GM18498 (cell line): ENCODE data around the gene ACTR1A.
"Not testable (repeated sequence)": the region's sequence is repeated elsewhere in the genome, so short reads cannot be mapped to it uniquely, and the experiment has no call there.

ENCODE experiments used
- ATAC-seq: cut with Tn5 transposase; IDR thresholded peaks from one replicate; pipeline ENCODE4 v1.9.1; 2021; ENCODE audit warnings: mild to moderate bottlenecking, moderate library complexity; ENCODE audit not compliant: unreplicated experiment

ACTR1A gene

DNA sequence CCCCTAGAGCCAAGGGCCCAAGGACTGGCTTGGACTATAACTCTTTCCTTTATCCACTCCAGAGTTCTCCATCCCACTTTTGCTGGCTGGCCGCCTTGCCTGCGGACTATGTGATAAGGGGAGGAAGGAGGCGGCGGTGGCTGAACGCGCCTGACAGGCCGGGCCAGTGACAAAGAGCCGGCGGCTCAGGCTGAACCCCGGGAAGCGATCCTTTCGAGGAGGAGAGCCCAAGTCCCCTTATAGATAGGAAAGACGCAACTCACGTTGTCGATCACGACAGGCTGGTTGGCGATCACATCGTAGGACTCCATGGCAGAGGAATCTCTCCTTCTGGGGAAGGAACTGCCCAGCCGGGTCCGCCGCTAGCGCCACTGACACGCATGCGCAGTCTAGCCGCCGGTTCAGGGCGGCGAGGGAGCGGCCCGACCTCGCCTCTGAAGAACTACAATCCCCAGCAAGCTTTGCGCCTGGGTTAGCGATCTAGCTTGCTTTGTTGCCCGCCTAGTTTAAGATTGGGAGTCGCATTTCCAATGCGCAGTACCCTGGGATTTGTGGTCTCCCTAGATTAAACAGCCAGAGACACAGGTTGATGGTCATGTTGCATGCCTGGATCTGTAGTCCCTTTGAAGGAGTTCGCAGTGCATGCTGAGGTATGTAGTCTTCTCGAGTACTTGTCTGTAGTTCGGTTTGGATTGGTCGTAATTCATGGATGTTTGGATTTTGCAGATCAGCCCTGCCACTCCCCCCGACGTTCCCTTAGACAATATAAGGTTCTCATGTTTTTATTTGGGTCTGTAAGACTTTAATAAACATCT, at the start of gene ACTR1A:
TSS of gene ACTR1A (minus strand) at position 376 of the 815 bp plus-strand sequence. CDS start at position 311, 65 bp downstream.
- ATAC-seq: peak; percentile 52

DNA sequence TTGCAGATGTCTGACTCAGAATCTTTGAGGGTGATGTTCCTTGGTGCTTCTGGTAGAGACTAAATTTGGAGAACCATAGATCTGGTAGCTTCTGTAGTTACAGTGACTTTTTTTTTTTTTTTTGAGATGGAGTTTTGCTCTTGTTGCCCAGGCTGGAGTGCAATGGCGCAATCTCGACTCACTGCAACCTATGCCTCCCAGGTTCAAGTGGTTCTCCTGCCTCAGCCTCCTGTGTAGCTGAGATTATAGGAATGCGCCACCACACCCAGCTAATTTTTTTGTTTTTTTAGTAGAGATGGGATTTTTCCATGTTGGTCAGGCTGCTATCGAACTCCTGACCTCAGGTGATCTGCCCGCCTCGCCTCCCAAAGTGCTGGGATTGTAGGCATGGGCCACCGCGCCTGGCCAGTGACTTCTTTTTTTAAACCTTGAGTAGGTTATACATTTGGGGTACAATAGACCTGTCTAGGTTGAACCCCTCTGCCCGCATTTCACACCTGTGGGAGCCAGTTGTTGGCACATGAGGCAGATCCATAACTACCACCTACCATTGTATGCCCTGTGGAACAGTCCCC, 48.2 kb upstream of the ACTR1A start:
- no peak for ATAC-seq

DNA sequence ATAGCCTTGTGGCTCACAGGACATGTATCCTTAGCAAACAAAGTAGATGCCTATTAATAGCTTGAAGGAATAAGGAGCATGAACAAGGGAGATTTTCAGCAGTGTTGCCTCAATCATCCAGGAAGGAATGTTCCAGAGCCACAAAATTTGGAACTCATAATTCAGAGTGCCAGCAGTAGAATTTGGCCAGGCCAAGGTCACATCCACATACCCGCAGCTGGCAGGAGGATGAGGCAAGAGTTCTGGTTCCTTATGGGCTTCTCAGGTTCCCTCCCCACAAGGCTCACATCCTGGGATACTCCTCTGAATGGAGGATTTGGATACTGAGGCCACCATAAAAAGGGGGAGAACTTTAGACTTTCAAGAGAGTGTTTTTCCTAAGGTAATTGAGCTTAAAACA, 47.0 kb upstream of the ACTR1A start:
- no peak for ATAC-seq

DNA sequence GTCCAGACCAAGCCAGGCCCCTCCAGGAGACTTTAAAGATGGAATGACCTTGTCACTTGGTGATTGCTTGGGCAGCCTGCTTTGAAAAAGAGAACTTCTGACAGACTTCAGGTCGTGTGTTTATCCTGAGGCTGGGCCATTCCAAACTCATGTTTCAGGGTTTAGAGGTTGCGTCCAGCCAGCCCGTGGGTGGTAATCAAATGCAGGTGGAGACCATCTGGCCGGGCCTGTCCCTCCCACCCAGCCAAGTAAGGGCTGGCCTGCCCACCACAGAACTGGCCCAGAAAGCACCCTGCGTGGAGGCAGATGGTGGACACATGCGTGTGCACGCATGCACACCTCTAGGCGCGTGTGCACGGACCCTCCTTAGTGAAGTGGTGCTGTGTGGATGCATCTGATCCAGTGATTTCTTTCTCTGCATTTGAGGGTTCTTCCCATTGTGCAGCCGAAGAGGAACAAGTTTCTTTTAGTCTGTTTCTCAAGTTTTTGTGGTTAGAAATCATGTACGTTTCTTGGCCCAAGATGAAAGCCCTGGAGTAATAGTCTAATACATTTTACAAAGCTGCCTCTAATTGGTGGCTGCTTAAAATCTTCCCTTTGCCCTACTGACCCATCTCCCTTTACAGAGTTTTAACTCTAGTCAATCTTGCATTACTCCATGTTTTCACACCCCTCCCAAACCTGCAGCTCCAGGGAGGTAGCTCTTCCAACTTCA, 44.3 kb upstream of the ACTR1A start:
- no peak for ATAC-seq

DNA sequence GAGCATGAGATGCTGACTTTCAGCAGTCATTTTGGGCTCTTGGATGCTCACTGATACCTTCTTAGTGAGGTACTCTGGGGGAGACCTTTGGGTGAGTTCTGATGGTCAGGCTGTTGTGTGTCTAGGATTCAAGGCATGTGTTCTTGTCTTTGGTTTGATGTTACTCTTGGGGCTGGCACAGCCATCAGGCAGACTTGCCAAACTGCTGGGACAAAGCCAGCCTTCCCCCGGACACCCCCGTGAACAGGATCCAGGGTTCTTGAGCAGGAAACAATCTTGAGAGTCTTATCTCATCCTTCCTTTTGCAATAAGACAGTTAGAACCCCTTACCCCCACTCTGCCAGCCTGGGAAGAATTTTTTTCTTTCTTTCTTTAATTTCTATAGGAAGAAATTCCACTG, 43.5 kb upstream of the ACTR1A start:
- no peak for ATAC-seq

DNA sequence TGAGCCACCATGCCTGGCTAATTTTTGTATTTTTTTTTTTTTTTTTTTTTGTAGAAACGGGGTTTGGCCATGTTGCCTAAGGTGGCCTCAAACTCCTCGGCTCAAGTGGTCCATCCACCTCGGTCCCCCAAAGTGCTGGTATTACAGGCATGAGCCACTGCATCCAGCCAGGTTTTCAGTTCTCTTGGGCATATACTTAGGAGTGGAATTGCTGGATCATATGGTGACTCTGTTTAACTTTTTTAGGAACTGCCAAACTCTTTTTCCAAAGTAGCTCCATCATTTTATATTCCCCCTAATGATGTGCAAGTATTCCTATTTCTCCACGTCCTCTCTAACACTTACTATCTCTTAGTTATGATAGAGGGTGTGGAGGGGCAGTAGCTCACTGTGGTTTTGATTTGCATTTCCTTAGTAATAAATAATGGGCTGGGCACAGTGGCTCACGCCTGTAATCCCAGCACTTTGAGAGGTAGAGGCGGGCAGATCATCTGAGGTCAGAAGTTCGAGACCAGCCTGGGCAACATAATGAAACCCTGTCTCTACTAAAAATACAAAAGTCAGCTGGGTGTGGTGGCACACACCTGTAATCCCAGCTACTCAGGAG, 42.9 kb upstream of the ACTR1A start:
- ATAC-seq: no peak

DNA sequence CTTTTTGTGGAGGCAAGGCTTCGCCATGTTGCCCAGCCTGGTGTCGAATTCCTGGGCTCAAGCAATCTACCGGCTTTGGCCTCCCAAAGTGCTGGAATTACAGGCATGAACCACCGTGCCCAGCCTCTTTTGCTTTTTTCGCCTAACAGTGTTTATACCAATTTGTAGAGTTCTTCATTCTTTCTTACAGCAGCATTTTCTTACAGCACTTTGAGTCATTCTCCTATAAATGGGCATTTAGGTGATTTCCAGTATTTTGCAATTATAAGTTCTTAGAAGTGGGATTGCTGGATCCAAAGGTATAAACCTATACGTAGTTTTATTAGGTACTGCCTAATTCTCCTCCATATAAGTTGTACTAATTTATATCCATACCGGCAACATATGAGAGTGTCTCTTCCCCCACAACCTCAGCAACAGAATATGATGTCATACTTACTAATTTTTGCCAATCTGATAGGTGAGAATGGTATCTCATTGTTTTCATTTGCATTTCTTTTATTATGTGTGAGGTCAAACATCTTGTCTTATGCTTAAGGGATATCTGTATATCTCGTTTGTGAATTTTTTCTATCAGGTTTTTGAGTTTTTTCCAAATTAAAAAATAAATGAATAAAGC, 40.4 kb upstream of the ACTR1A start:
- ATAC-seq: no peak

DNA sequence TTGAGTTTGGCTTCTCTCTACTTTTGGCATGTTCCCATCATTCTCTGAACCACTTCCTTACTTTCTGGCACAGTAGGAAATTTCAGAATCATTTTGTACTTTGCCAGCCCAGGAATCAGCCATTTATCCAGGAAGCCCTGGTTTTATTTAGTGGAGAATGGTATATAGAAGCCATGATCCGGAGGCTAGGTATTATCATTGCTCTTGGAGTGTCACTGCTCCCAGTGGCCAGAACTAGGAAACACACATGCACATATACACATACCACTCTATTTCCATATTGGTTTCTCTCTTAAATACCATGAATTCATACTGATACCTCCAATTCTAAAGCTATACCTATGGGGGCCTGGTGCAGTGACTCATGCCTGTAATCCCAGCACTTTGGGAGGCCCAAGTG, 37.5 kb upstream of the ACTR1A start:
- peak; percentile 66 for ATAC-seq

DNA sequence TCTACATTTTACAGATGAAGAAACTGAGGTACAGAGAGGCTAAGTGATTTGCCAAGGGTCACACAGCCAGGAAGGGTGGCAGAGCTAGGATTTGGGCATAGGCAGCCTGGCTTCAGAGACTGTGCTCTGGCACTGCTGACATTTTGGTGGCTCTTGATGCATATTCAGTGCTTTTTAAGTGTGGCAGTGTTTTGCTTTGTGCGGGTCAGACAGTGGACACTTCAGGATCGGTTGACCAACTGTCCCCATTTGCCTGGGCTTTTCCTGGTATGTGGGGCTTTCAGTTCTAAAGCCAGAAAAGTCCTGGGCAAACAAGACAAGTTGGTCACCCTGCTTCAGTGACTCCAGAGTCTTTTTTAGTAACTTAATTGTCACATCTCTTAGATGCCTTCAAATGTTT, 36.3 kb upstream of the ACTR1A start:
- ATAC-seq: no peak

DNA sequence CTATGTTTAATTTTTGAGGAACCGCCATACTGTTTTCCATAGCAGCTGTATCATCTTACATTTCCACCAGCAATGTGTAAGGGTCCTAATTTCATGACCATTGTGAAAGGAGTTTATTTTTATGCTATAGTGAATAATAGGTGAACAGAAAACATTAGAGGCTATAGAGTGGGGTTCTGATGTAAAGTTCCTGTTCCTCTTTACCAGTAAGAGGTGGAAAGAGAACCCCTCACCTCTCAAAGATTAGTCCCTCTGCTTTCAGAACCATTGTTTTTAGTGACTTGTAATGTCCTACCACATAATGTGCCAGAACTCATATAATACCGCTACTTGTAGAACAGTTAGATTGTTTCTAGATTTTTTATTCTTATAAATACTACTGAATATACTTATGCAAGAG, 35.4 kb upstream of the ACTR1A start:
- ATAC-seq: no peak

DNA sequence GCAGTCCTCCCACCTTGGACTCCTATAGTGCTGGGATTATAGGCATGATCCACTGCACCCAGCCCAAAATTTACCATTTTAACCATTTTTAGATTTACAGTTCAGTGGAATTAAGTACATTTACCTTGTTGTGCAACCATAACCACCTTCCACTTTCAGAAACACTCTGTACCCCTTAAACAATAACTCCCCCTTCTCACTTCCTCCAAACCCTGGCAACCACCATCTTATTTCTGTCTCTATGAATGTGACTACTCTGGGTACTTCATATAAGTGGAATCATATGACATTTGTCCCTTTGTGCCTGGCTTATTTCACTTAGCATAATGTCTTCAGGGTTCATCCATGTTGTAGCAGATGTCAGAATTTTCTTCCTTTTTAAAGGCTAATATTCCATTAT, 34.9 kb upstream of the ACTR1A start:
- ATAC-seq: no peak

DNA sequence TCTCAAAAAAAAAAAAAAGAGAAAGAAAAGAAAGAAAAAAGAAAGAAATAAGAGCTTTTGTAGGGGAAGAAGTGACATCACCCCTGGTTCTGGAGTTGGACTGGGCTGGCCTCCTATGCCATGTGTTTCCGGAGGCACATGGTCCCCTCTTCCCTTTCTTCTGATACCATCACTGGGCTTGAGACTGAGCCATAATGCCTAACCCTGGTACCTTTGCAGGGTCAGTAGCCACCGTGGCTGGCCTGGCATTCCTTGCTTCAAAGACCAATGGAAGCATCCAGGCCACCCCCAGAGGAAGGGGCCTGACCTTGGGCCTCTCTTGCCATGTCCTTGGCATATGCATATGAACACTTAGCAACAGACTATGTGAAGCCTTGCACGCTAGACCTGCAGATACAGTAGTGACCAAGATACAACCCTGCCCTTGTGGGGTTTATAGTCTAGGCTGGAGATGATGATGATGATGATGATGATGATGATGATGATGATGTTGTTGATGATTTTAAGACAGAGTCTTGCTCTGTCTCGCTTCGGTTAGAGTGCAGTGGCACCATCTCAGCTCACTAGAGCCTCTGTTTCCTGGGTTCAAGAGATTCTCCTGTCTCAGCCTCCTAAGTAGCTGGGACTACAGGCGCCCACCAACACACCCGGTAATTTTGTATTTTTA, 33.1 kb upstream of the ACTR1A start:
- no peak for ATAC-seq

DNA sequence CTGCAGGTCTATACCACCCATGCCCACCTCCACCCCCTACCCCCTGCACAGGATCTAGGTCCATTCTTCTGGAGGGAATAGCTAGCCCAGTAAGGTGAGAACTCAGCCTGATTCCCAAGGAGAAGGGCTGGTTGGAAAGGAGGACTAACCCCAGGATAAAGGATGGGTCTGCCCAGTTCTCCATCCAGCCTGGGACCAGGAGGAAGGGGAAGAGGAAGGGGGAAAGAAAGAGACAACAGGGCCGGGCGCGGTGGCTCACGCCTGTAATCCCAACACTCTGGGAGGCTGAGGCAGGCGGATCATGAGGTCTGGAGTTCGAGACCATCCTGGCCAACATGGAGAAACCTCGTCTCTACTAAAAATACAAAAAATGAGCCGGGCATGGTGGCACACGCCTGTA, 32.5 kb upstream of the ACTR1A start:
- not testable (repeated sequence) for ATAC-seq

DNA sequence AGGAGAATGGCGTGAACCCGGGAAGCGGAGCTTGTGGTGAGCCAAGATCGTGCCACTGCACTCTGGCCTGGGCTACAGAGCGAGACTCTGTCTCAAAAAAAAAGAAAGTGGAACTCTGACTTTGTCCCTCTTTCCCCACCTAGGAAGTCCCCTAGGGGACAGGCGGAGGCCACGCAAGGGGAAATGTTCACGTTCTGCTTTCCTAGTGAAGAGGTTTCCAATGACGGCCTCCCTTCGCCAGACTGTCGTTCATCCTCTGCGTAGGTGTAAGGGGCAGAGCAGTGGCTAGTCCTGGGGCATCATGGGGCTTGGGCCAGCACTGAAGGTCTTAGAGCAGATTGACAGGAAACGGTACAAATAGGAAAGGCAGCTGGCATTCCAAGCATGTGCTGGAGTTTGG, 31.8 kb upstream of the ACTR1A start:
- ATAC-seq: no peak

DNA sequence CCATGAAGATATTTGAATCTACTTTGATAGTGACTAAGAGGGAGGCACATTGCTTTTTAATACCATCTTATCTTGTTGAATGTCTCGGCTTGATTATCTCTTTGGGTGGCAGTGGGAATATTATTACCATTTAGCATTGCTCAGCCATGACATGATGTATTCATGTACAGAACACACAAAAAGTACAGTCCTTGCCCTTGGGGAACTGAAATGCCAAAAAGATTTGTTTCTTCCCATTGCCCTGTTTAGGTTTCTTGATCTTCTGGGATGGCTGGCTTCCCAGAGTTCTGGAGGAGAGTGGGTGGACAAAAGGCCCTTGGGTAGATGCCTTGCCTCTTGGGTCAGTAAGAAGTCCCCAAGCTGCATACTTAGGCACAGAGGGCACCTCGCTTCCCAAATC, 25.0 kb upstream of the ACTR1A start:
- ATAC-seq: no peak

DNA sequence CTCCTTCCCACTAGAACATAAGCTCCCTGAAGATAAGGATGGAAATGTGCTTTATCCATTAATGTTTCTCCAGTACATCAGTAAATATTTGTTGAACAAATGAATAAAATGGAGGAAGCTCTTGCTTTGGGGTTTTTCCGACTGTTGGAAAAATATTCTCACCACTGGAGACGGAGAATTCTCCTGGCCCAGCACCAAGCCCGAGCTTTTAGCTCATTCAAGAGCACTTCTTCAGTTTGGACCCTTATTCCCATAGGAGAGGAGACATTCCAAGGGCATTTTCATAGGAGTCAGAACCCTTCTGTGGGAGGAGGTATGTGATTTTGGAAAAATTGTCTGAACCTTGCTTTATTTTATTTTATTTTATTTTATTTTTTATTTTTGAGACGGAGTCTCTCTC, 22.2 kb upstream of the ACTR1A start:
- ATAC-seq: no peak

DNA sequence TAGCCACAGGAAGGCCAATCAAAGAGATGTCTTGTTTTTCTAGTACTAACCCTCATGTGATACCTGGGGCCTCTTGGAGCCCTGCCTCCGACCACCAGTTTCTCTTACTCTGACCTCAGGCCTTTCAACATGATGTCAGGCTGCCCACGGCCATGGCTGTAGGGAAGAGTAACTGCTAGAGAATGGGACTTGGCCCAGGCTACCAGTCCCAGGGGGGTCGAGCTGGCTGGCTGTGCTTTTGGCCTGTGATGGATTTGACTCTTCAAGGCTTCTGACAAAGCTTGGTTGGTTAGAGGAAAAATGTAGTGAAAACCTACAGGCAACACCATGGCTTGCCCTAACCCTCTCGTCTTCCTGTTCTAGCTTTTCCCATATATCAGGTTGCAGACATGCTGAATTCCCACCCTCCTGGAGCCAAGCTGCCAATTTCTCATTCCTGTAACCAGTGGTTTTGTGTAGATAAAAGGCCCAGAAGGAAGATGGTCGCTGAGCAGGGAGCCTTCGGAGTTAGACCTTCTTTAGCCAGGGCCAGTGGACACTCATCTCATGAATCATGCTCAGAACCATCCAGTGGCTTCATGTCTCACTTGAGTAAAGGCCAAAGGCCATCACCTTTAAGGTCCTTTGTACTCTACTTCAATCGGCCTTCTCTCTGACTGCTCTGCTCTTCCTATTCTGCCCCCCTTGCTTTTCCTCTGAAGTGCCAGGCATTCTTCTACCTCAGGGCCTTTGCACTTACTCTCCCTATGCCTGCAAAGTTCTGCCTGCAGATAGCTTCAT, 20.9 kb upstream of the ACTR1A start:
- no peak for ATAC-seq

DNA sequence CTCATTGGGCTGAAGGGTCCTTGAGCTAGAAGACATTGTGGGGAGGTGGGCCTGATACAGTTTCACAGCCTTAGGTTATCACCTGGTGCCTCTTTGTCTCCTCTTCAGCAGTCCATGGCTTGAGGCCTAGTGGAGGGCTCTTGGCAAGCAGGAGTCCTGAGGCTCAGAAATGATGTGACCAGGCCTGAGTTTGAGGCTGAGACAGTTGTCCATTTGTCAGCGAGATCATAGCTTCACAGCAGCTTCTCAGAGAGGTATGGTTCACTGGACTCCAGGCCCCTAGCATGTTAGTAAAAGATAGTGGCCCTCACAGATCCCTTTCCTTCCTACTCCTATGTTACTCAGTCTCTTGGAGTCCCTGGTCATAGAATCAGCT, 20.4 kb upstream of the ACTR1A start:
- ATAC-seq: no peak

DNA sequence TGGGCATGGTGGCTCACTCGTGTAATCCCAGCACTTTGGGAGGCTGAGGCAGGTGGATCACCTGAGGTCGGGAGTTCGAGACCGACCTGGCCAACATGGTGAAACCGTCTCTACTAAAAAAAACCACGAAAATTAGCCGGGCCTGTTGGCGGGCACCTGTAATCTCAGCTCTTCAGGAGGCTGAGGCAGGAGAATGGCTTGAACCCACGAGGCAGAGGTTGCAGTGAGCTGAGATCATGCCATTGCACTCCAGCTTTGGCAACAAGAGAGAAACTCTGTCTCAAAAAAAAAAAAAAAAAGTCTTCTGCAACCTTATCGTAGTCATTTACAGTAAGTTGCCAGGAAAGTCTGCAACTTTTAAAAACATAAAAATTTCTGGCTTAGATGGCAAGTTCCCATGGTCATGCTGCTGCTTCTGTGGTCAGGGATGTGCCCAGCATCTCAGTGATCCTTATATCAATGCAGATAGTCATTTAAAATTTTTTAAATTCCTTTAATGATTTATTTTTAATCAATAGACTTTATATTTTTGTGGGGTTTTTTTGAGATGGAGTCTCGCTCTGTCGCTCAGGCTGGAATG, 16.8 kb upstream of the ACTR1A start:
- ATAC-seq: no peak

DNA sequence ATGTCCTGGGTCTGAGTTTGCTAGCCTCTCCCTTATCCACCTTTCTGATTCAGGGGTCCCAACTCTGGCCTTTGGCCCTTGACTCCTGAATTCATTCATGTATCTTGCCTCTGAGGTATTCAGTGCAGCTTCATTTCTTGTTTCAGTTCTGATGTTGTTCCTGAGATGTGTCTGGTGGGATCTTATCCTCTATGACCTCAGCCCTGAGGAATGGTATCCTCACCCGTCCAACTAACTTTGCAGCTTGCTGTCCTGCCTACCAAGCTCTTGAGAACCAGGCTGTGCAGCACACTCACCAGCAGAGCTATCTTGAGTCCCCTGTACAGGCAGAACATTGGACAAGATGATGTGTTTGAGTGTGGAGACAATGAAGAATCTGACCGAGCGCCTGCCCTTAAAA, 15.0 kb upstream of the ACTR1A start:
- no peak for ATAC-seq
